NCI-H2081 treated with DMSO at 0.1 percent for 48 hours (cell line): ENCODE data around the gene UBE3C.
A peak's percentile ranks its signal among the peaks of the same experiment; 100 is the strongest.
"Not testable (repeated sequence)": the region's sequence is repeated elsewhere in the genome, so short reads cannot be mapped to it uniquely, and the experiment has no call there.

Experiments used
- DNase-seq: peaks from one replicate; lab custom pipeline; 2025; lab: John Stamatoyannopoulos, UW

UBE3C gene

GRCh38 chr7:157235357-157236333 lies 96.9 kb downstream of the UBE3C start:
- DNase-seq, result no peak

DNA sequence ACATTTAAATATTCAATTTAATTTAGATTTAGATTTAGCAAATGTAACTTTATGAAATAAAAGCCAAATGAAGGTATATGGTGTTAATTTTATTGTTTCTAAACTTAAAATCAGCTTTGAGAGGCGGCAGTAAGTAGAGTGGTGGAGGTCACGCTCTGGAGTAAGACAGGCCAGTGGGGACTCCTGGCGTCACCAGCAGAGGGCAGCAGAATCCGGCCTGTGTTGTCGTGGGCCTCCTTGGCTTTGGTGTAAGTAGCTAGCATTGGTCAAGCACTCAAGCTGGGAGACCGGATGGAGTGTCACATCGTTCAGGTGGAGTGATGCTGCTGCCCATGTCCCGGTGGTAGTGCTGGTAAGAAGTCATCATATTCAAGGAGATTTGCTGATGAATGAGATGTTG lies 99.4 kb downstream of the UBE3C start:
- DNase-seq, result no peak

DNA sequence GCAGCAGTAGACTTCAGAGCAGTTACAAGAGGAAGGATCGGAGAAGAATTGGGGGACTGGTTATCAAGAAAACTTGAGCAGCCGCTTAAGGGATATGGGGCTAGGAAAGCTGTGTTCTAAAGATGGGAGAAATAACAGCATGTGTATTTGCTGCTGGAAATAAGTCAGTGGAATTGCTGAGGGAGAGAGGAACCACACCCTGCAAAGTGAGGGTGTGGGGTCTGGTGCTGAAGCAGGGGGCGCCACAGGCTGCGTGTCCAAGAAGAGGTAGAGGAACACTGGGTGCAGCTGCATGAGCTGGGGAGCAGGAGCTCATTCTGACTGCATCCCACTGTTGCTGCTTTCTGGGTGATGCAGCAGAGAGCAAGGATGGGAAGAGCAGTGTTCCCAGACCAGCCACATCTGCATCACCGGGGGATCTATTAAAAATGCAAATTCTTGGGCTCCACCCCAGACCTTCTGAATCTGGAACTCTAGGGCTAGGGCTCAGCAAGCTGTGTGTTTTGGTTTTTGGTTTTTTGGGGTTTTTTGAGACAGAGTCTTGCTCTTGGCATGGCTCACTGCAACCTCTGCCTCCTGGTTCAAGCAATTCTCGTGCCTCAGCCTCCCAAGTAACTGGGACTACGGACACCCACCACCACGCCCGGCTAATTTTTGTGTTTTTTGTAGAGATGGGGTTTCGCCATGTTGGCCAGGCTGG lies 101.0 kb downstream of the UBE3C start:
- DNase-seq, result no peak

GRCh38 chr7:157241631-157242030 lies 102.9 kb downstream of the UBE3C start:
- DNase-seq, result no peak

- DNase-seq, result no peak
Measured at GRCh38 chr7:157244516-157245294, 106.0 kb downstream of the UBE3C start.

DNA sequence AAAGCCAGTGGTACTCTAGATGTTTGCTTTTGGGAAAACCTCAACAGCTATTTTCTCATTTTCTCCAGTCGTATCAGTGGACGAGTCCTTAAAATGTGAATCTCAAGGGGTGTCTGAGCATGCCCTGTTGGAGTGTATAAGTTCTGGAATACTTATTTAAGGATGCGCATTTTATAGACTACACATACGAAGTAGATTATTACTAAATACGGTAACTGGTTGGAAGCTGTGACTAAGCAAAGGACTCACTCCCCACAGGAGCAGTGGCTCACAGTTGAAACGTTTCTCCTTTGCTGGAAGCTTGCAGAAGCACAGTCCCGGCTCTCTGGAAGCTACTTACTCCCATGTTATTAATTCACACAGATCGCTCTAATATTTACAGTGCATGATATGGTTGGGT lies 107.3 kb downstream of the UBE3C start:
- no peak for DNase-seq

DNA sequence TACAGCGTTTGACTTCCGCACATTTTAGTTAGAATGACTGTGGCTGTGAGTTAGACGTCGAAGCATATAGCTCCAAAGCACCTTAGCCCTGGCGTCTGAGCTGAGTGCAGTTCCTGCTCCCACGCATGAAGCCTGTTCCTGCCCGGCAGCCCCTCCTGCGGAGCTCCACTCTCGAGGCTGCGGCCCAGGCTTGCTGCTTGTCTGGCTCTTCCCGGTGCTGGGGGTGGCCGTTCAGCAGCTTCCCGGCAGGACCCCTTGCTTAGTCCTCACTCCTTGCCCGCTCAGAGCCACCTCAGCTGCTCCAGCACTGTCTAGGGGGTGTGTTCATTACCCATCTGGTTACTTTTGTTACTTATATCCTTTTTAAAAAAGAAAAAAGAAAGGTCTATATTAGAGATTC lies 109.9 kb downstream of the UBE3C start:
- no peak for DNase-seq

GRCh38 chr7:157250605-157251228 lies 112.0 kb downstream of the UBE3C start:
- peak; percentile 9 for DNase-seq

- not testable (repeated sequence) for DNase-seq
Measured at GRCh38 chr7:157251817-157252216, 113.1 kb downstream of the UBE3C start.

DNA sequence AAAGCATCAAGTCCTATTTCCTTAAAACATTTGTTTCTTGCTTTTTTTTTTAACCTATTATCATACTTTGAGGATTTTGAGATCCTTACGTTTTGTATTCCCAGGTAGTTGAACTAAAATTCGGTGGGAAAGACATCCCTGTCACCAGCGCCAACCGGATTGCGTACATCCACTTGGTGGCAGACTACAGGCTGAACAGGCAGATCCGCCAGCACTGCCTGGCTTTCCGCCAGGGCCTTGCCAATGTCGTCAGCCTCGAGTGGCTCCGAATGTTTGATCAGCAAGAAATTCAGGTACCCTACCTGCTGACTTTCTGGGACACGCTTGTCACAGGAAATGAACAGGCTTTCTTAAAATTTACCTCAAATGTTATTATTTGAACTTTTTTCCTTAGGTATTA lies 115.1 kb downstream of the UBE3C start:
- DNase-seq, result peak; percentile 36

- not testable (repeated sequence) for DNase-seq
Measured at GRCh38 chr7:157254781-157255180, 116.1 kb downstream of the UBE3C start.

DNA sequence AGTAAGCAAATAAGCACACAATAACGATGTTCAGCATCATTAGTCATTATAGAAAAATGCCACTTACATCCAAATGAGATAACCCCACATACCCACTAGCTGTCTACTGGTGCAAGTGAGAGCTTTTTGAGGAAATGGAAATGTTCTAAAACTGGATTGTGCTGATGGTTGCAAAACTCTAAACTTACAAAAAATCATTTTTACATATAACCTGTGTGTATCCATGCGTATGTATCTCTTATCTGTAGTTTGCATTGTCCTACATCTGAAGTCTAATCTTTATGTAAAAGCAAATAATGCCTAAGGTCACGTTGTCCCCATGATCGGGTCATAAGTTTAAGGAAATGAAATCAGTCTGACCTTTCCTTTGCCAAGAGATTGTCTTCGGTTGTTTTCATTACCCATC lies 116.5 kb downstream of the UBE3C start:
- DNase-seq, result no peak

DNA sequence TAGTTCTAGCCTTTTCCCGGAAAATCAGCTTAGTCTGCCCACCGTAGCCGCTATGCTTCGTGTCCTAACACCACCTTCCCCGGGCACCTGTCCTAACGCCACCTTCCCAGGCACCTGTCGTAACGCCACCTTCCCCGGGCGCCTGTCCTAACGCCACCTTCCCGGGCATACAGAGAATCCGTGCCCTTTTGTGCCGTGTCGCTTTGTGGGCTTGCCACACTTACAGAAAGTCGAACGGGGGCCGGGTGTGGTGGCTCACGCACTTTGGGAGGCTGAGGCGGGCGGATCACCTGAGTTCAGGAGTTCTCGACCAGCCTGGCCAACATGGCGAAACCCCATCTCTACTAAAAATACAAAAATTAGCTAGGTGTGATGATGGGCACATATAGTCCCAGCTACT lies 124.4 kb downstream of the UBE3C start:
- no peak for DNase-seq

GRCh38 chr7:157265051-157265450 lies 126.3 kb downstream of the UBE3C start:
- no peak for DNase-seq

DNA sequence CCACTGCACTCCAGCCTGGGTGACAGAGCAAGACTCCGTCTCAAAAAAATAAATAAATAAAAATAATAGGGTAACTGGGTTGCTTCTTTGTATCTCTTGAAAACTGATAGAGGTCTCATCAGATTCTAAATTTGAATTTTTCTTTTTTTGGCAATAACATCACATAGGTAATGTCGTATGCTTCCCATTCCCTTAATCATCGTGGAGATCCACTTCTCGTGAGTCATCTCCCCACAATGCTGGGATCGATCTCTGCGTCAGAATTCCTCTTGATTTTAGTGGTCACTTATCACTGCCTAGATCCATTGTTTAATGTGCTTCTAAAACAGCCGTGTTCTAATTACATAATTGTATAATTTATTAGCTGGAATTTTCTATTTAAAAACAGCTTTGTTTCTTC lies 127.5 kb downstream of the UBE3C start:
- no peak for DNase-seq

GRCh38 chr7:157267516-157267915 lies 128.8 kb downstream of the UBE3C start:
- no peak for DNase-seq

GRCh38 chr7:157267956-157268355 lies 129.2 kb downstream of the UBE3C start:
- no peak for DNase-seq

GRCh38 chr7:157268540-157268939 lies 129.8 kb downstream of the UBE3C start:
- DNase-seq, result no peak

- no peak for DNase-seq
Measured at GRCh38 chr7:157269341-157270059, 130.8 kb downstream of the UBE3C start.

GRCh38 chr7:157270060-157270444 lies 131.3 kb downstream of the UBE3C start:
- no peak for DNase-seq

- DNase-seq, result no peak
Measured at GRCh38 chr7:157271315-157271990, 132.7 kb downstream of the UBE3C start.
